CD4-positive, alpha-beta T cell treated with Interleukin-10 for 1 hour (primary cell): ENCODE data around the gene GFI1.
"Not testable (repeated sequence)": the region's sequence is repeated elsewhere in the genome, so short reads cannot be mapped to it uniquely, and the experiment has no call there.

Source experiments
- DNase-seq: peaks from one replicate; pipeline ENCODE4 v3.0.0-alpha.2; 2020

The GFI1 gene

GRCh38 chr1:92461364-92462097, 25.2 kb downstream of the GFI1 start:
- peak; percentile 30 for DNase-seq

GRCh38 chr1:92459871-92460320, 26.8 kb downstream of the GFI1 start:
- DNase-seq = no peak

- no peak for DNase-seq
Observed at GRCh38 chr1:92458146-92458545, 28.6 kb downstream of the GFI1 start.

GRCh38 chr1:92447976-92448375, 38.7 kb downstream of the GFI1 start:
- DNase-seq = no peak

GRCh38 chr1:92447033-92447681, 39.6 kb downstream of the GFI1 start:
- DNase-seq = no peak

GRCh38 chr1:92446546-92446945, 40.2 kb downstream of the GFI1 start:
- DNase-seq = no peak

GRCh38 chr1:92445865-92446264, 40.9 kb downstream of the GFI1 start:
- no peak for DNase-seq

GRCh38 chr1:92444351-92444750, 42.4 kb downstream of the GFI1 start:
- no peak for DNase-seq

- no peak for DNase-seq
Observed at GRCh38 chr1:92443893-92444292, 42.8 kb downstream of the GFI1 start.

- no peak for DNase-seq
Observed at GRCh38 chr1:92442351-92442750, 44.4 kb downstream of the GFI1 start.

- DNase-seq = no peak
Observed at GRCh38 chr1:92441697-92442342, 44.9 kb downstream of the GFI1 start.

- no peak for DNase-seq
Observed at GRCh38 chr1:92441316-92441696, 45.4 kb downstream of the GFI1 start.

GRCh38 chr1:92439291-92439690, 47.4 kb downstream of the GFI1 start:
- no peak for DNase-seq

- DNase-seq = not testable (repeated sequence)
Observed at GRCh38 chr1:92434572-92434971, 52.2 kb downstream of the GFI1 start.

GRCh38 chr1:92430030-92430429, 56.7 kb downstream of the GFI1 start:
- no peak for DNase-seq

- no peak for DNase-seq
Observed at GRCh38 chr1:92425617-92426016, 61.1 kb downstream of the GFI1 start.
